DOHH2 (cell line): ENCODE measurements around the gene FABP2.
A peak's percentile ranks its signal among the peaks of the same experiment; 100 is the strongest.
"Not testable (repeated sequence)": the region's sequence is repeated elsewhere in the genome, so short reads cannot be mapped to it uniquely, and the experiment has no call there.

Experiments used
- H3F3A ChIP-seq: fragments of 200-600 bp; sonication (generic), shearing (Covaris generic); 2 replicates; pipeline ENCODE4 v1.6.0; 2016; ENCODE audit warnings: antibody characterized with exemption, mild to moderate bottlenecking; ENCODE audit not compliant: control insufficient read depth, insufficient read depth
- H3K27ac ChIP-seq: fragments of 200-600 bp; sonication (generic); 2 replicates; pipeline ENCODE4 v1.5.1; 2014; ENCODE audit warnings: low read depth, mild to moderate bottlenecking, low read length, moderate library complexity
- H3K27me3 ChIP-seq: fragments of 200-600 bp; sonication (generic); 2 replicates; pipeline ENCODE4 v1.6.1; 2014; ENCODE audit warnings: mild to moderate bottlenecking, low read length, mixed read lengths; ENCODE audit not compliant: control insufficient read depth
- H3K36me3 ChIP-seq: fragments of 200-600 bp; sonication (generic); 2 replicates; pipeline ENCODE4 v1.6.1; 2014; ENCODE audit warnings: mild to moderate bottlenecking, low read length, moderate library complexity, mixed read lengths; ENCODE audit not compliant: control insufficient read depth
- H3K4me1 ChIP-seq: fragments of 200-600 bp; sonication (generic); 2 replicates; pipeline ENCODE4 v1.6.1; 2014; ENCODE audit warnings: mild to moderate bottlenecking, low read length, mixed read lengths; ENCODE audit not compliant: control insufficient read depth
- H3K4me2 ChIP-seq: fragments of 200-600 bp; sonication (generic); 2 replicates; pipeline ENCODE4 v1.6.0; 2014; ENCODE audit warnings: mild to moderate bottlenecking, low read length, moderate library complexity
- H3K4me3 ChIP-seq: fragments of 200-600 bp; sonication (generic); 2 replicates; pipeline ENCODE4 v1.5.1; 2014; ENCODE audit warnings: mild to moderate bottlenecking, low read length, mixed read lengths
- H3K79me2 ChIP-seq: fragments of 200-600 bp; sonication (generic); 2 replicates; pipeline ENCODE4 v1.6.1; 2014; ENCODE audit warnings: mild to moderate bottlenecking, low read length, mixed read lengths; ENCODE audit not compliant: control insufficient read depth
- H3K9me2 ChIP-seq: fragments of 200-600 bp; sonication (generic); replicated peaks from 2 replicates; pipeline ENCODE4 v1.6.1; 2014; ENCODE audit warnings: mild to moderate bottlenecking, low read length, mixed read lengths; ENCODE audit not compliant: control insufficient read depth
- H3K9me3 ChIP-seq: fragments of 200-600 bp; sonication (generic); 2 replicates; pipeline ENCODE4 v1.6.1; 2014; ENCODE audit warnings: antibody characterized with exemption, low read length, mixed read lengths; ENCODE audit not compliant: control insufficient read depth, insufficient read depth
- H4K20me1 ChIP-seq: fragments of 200-600 bp; sonication (generic); 2 replicates; pipeline ENCODE4 v1.6.0; 2014; ENCODE audit warnings: low read depth, mild to moderate bottlenecking, antibody characterized with exemption, low read length, moderate library complexity; ENCODE audit not compliant: control insufficient read depth, insufficient read depth
- EZH2phosphoT487 ChIP-seq: fragments of 200-600 bp; sonication (generic); IDR thresholded peaks from 2 replicates; pipeline ENCODE4 v1.6.1; 2017; ENCODE audit warnings: borderline replicate concordance, mild to moderate bottlenecking, antibody characterized with exemption, low read length, moderate library complexity, mixed read lengths
- TF ChIP-seq, protein P1 (sequence below): fragments of 200-600 bp; sonication (generic); IDR thresholded peaks from one replicate; pipeline ENCODE4 v1.5.1; 2014; ENCODE audit warnings: antibody characterized with exemption, mild to moderate bottlenecking, low read depth, low read length; ENCODE audit not compliant: poor library complexity, severe bottlenecking

FABP2 gene

DNA sequence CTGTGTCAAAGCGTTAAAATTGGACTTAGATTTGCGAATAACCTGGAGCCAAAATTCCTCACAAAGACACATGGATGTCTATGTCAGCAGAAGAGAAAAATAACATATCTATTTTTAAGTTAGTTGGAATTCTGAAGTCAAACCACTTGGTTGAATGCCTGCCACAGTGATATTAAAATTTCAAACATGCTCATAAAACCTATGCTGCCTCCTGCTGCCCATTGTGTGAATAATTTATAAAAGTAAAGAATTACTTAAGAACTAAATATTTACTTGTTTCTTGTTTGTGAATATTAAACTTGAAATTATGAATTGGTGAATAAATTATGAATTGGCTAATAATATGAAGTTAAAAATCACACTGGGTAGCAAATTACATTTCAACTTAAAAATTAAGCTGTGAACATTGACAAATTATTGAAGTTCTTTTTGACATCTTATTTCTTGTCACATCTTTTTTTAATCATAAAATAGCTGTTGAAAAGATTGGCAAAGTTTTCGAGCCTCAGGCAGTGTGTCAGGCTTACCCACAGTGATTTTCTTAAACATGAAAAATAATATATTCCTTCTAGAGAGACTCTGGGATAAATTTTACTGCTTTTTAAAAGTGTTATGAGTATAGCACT lies 35.4 kb downstream of the FABP2 start:
- Histone ChIP-seq H3K79me2 (peaks cover 75% of the 10 kb centered on the region), H3K4me2 (no peak overlapping the region), H4K20me1 (no peaks in the 10 kb centered on the region), H3K4me1 (peaks cover 58% of the 10 kb centered on the region), H3K36me3 (peaks cover 91% of the 10 kb centered on the region), H3K27ac (no peak overlapping the region), H3F3A (peaks cover 12% of the 10 kb centered on the region), H3K4me3 (no peak overlapping the region), H3K9me3 (no peaks in the 10 kb centered on the region), H3K9me2 (no peaks in the 10 kb centered on the region), H3K27me3 (no peaks in the 10 kb centered on the region)
- TF ChIP-seq, protein P1, sequence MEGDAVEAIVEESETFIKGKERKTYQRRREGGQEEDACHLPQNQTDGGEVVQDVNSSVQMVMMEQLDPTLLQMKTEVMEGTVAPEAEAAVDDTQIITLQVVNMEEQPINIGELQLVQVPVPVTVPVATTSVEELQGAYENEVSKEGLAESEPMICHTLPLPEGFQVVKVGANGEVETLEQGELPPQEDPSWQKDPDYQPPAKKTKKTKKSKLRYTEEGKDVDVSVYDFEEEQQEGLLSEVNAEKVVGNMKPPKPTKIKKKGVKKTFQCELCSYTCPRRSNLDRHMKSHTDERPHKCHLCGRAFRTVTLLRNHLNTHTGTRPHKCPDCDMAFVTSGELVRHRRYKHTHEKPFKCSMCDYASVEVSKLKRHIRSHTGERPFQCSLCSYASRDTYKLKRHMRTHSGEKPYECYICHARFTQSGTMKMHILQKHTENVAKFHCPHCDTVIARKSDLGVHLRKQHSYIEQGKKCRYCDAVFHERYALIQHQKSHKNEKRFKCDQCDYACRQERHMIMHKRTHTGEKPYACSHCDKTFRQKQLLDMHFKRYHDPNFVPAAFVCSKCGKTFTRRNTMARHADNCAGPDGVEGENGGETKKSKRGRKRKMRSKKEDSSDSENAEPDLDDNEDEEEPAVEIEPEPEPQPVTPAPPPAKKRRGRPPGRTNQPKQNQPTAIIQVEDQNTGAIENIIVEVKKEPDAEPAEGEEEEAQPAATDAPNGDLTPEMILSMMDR, result peak; percentile 50
- no peak for TF ChIP-seq EZH2phosphoT487

DNA sequence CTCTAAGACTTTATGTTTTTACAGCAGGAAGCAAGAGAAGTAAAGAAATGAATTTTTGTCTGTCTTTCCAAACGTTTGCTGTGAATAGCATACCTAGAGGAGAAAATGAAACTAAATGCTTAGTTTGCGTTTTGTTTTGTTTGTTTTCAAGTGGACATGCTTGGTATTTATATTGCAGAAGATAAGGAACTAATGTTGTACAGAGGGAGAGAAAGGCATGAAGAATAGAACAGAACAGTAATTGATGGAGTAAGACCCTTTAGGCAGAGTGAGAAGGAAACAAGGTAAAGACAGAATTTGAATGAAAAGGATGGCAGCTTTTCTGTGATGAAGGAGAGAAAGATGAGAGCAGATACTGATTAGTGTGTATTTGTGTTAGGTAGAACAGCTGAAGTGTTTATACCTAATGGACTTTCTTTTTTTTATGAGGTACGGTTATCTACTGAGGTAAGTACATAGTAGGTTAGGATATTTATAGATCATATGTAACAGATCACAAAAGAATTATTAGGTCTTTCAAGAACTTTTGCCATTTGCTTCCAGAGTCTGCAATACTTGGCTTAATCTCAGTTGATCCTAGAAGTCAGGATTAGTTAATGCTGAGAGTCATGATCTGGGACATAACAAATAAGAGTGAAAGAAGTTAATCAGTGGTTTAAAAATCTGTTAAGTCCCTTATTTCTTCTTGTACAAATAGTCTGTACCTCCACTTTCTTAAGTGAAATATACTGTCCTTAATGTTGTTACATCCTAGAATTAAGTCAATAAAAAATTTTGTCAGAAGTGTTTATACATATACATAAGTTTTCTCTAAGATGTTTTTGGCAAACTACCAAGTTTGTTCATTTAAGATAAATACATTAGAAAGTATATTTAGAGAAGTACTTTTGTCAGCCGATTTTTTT lies 36.8 kb downstream of the FABP2 start:
- Histone ChIP-seq H3K79me2 (peaks cover 89% of the 10 kb centered on the region), H3K27ac (peak overlapping the region; percentile 28), H4K20me1 (peaks cover 2% of the 10 kb centered on the region; the same call in 1 of the 2 replicates), H3F3A (peaks cover 15% of the 10 kb centered on the region), H3K27me3 (no peaks in the 10 kb centered on the region), H3K4me1 (peaks cover 71% of the 10 kb centered on the region), H3K36me3 (peaks cover 92% of the 10 kb centered on the region), H3K4me3 (peak overlapping the region; percentile 26), H3K9me3 (no peaks in the 10 kb centered on the region), H3K9me2 (no peaks in the 10 kb centered on the region), H3K4me2 (peak overlapping the region; percentile 50)
- TF ChIP-seq, protein P1, result no peak
- TF ChIP-seq EZH2phosphoT487, result no peak

DNA sequence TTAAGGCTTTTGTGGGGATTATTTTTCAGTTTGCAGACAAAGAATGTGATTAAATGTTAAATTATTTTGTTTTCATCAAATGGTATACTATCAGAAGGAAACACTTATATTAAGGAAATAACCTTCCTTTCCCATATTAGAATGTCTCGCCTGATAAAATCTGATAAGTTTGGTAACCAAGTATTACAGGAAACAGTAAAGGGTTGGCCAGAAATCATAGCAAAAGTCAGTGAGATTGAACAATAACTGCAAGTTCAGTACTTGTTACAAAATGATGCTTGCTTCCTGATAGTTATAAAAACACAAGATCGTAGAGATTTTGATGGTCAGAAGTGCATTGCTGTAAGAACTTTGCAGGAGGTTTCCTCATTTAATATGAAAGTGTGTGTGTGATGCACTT lies 40.5 kb downstream of the FABP2 start:
- Histone ChIP-seq H3K36me3 (peaks cover 60% of the 10 kb centered on the region), H4K20me1 (peaks cover 2% of the 10 kb centered on the region; the same call in 1 of the 2 replicates), H3K27ac (no peak overlapping the region), H3K79me2 (peaks cover 62% of the 10 kb centered on the region), H3F3A (peaks cover 12% of the 10 kb centered on the region), H3K27me3 (no peaks in the 10 kb centered on the region), H3K9me3 (no peaks in the 10 kb centered on the region), H3K4me3 (no peak overlapping the region), H3K9me2 (no peaks in the 10 kb centered on the region), H3K4me1 (peaks cover 60% of the 10 kb centered on the region), H3K4me2 (no peak overlapping the region)
- TF ChIP-seq, protein P1, result no peak
- TF ChIP-seq EZH2phosphoT487, result no peak

DNA sequence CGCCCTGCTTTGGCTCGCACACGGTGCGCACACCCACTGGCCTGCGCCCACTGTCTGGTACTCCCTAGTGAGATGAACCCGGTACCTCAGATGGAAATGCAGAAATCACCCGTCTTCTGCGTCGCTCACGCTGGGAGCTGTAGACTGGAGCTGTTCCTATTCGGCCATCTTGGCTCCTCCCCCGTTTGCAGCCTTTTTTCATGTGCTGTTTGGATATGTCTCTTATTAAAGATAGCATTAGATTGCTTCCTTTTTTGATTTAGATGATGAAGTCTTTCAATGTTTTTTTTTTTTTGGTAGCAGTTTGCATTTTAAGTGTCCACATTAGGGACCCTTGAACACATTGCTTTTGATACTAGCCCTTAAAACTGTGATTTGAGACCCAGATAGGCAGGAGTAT lies 42.0 kb downstream of the FABP2 start:
- H3K9me2 ChIP-seq, H3K4me2 ChIP-seq, H3K27ac ChIP-seq, H3K27me3 ChIP-seq, H3K4me3 ChIP-seq, H4K20me1 ChIP-seq, H3K9me3 ChIP-seq: not testable (repeated sequence)
- peaks cover 48% of the 10 kb centered on the region for H3K36me3 ChIP-seq
- H3K79me2 ChIP-seq, result peaks cover 49% of the 10 kb centered on the region
- H3K4me1 ChIP-seq, result peaks cover 48% of the 10 kb centered on the region
- peaks cover 12% of the 10 kb centered on the region for H3F3A ChIP-seq

DNA sequence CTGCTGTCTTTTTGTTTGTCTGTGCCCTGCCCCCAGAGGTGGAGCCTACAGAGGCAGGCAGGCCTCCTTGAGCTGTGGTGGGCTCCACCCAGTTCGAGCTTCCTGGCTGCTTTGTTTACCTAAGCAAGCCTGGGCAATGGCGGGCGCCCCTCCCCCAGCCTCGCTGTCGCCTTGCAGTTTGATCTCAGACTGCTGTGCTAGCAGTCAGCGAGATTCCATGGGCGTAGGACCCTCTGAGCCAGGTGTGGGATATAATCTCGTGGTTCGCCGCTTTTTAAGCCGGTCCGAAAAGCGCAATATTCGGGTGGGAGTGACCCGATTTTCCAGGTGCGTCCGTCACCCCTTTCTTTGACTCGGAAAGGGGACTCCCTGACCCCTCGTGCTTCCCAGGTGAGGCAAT lies 42.4 kb downstream of the FABP2 start:
- H3K4me2 ChIP-seq, H3K9me3 ChIP-seq, H3K9me2 ChIP-seq, H3K27ac ChIP-seq, H4K20me1 ChIP-seq, H3K27me3 ChIP-seq, H3K4me3 ChIP-seq, H3F3A ChIP-seq: not testable (repeated sequence)
- H3K36me3 ChIP-seq, result peaks cover 44% of the 10 kb centered on the region
- peaks cover 44% of the 10 kb centered on the region for H3K4me1 ChIP-seq
- H3K79me2 ChIP-seq, result peaks cover 45% of the 10 kb centered on the region
